ENCODE measurements around the gene KDM8. TPM values are rescaled to one million over a fixed set of nuclear protein-coding genes. Genes with fewer than 3 reads are reported as not detected.

KDM8 gene
- total RNA-seq, 1 donor from 2014 or later, result 4.3 TPM

DNA sequence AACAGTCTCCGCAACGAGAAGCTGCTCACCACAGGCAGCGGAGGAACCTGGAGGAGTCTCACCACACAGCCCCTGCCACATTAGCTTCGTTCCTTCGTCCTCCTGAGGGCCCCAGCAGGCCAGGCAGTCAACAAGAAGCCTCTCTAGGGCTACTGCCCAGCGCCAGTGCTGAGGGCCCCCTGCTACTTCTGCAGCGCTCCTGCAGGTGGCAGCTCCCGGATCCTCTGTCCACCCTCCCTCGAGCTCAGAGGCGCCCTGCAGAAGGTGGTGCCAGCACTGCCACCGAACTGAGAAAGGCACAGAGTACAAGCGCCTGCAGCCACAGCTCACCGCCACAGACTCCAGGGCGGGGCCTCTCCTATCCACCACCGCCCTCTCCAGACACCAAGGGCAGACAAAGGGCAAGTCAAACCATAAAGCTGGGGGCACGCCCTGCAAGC lies 27.3 kb downstream of the KDM8 start:
- H3K27ac ChIP-seq (ENCODE audit: low read depth, low read length), result no peak overlapping the region
- no peak overlapping the region for H3K4me2 ChIP-seq (ENCODE audit: low read length)
- Mint-ChIP-seq H3K4me3 (ENCODE audit: unreplicated experiment) (no peak overlapping the region), H3K4me1 (ENCODE audit: low read depth, unreplicated experiment) (peaks cover 16% of the 10 kb centered on the region), H3K9me3 (ENCODE audit: unreplicated experiment) (no peaks in the 10 kb centered on the region), H3K27me3 (ENCODE audit: low read depth, unreplicated experiment) (peaks cover 3% of the 10 kb centered on the region), H3K36me3 (ENCODE audit: low read depth, unreplicated experiment) (peaks cover 4% of the 10 kb centered on the region), H3K27ac (ENCODE audit: unreplicated experiment) (no peak overlapping the region)
- no peaks in the 10 kb centered on the region for H3K36me3 ChIP-seq (ENCODE audit: insufficient read depth, low read length)
- no peaks in the 10 kb centered on the region for H3K27me3 ChIP-seq (ENCODE audit: insufficient read depth, low read length)
- H3K79me2 ChIP-seq (ENCODE audit: insufficient read depth, low read length), result no peaks in the 10 kb centered on the region
- no peak overlapping the region for H2AFZ ChIP-seq (ENCODE audit: low read depth, low read length)
- no peak for DNase-seq (ENCODE audit: low read depth)
- H3K4me3 ChIP-seq (ENCODE audit: insufficient read depth, low read depth, low read length), result no peak overlapping the region
- H4K20me1 ChIP-seq (ENCODE audit: insufficient read depth, low read length), result no peaks in the 10 kb centered on the region
- H3K9me3 ChIP-seq (ENCODE audit: insufficient read depth, low read depth, low read length), result no peaks in the 10 kb centered on the region
- H3K9ac ChIP-seq (ENCODE audit: low read length), result no peak overlapping the region
- peaks cover 10% of the 10 kb centered on the region for H3K4me1 ChIP-seq (ENCODE audit: insufficient read depth, low read length)
- TF ChIP-seq EZH2 (IDR thresholded peaks at IDR 0.05; ENCODE audit: insufficient read depth, low read length) (no peak), CTCF (IDR thresholded peaks at IDR 0.05; ENCODE audit: insufficient read depth, low read depth, low read length) (no peak)
- no peak for FAIRE-seq

GRCh38 chr16:27231692-27232060 lies 28.4 kb downstream of the KDM8 start:
- H3K27ac ChIP-seq (ENCODE audit: low read depth, low read length), result no peak overlapping the region
- no peak overlapping the region for H3K4me3 ChIP-seq (ENCODE audit: insufficient read depth, low read depth, low read length)
- no peaks in the 10 kb centered on the region for H3K36me3 ChIP-seq (ENCODE audit: insufficient read depth, low read length)
- no peak overlapping the region for H3K9ac ChIP-seq (ENCODE audit: low read length)
- no peaks in the 10 kb centered on the region for H3K79me2 ChIP-seq (ENCODE audit: insufficient read depth, low read length)
- no peaks in the 10 kb centered on the region for H3K9me3 Mint-ChIP-seq (ENCODE audit: unreplicated experiment)
- H3K4me1 Mint-ChIP-seq (ENCODE audit: low read depth, unreplicated experiment), result peaks cover 19% of the 10 kb centered on the region
- H3K27me3 Mint-ChIP-seq (ENCODE audit: low read depth, unreplicated experiment), result no peaks in the 10 kb centered on the region
- peaks cover 17% of the 10 kb centered on the region for H3K4me1 ChIP-seq (ENCODE audit: insufficient read depth, low read length)
- FAIRE-seq, result no peak
- H3K27ac Mint-ChIP-seq (ENCODE audit: unreplicated experiment), result no peak overlapping the region
- TF ChIP-seq EZH2 (IDR thresholded peaks at IDR 0.05; ENCODE audit: insufficient read depth, low read length) (no peak), CTCF (IDR thresholded peaks at IDR 0.05; ENCODE audit: insufficient read depth, low read depth, low read length) (no peak)
- no peak overlapping the region for H2AFZ ChIP-seq (ENCODE audit: low read depth, low read length)
- H3K4me3 Mint-ChIP-seq (ENCODE audit: unreplicated experiment), result peak overlapping the region; percentile 64
- no peak overlapping the region for H3K4me2 ChIP-seq (ENCODE audit: low read length)
- DNase-seq (ENCODE audit: low read depth), result no peak
- H3K9me3 ChIP-seq (ENCODE audit: insufficient read depth, low read depth, low read length), result no peaks in the 10 kb centered on the region
- H3K36me3 Mint-ChIP-seq (ENCODE audit: low read depth, unreplicated experiment), result peaks cover 4% of the 10 kb centered on the region
- H3K27me3 ChIP-seq (ENCODE audit: insufficient read depth, low read length), result no peaks in the 10 kb centered on the region
- H4K20me1 ChIP-seq (ENCODE audit: insufficient read depth, low read length), result no peaks in the 10 kb centered on the region

GRCh38 chr16:27232061-27232900 lies 29.0 kb downstream of the KDM8 start:
- Histone ChIP-seq H3K27me3 (ENCODE audit: insufficient read depth, low read length) (no peaks in the 10 kb centered on the region), H4K20me1 (ENCODE audit: insufficient read depth, low read length) (no peaks in the 10 kb centered on the region), H3K4me2 (ENCODE audit: low read length) (no peak overlapping the region), H2AFZ (ENCODE audit: low read depth, low read length) (no peak overlapping the region), H3K4me3 (ENCODE audit: insufficient read depth, low read depth, low read length) (no peak overlapping the region), H3K79me2 (ENCODE audit: insufficient read depth, low read length) (no peaks in the 10 kb centered on the region), H3K36me3 (ENCODE audit: insufficient read depth, low read length) (no peaks in the 10 kb centered on the region), H3K9me3 (ENCODE audit: insufficient read depth, low read depth, low read length) (no peaks in the 10 kb centered on the region), H3K9ac (ENCODE audit: low read length) (no peak overlapping the region), H3K27ac (ENCODE audit: low read depth, low read length) (no peak overlapping the region), H3K4me1 (ENCODE audit: insufficient read depth, low read length) (peaks cover 23% of the 10 kb centered on the region)
- peaks cover 24% of the 10 kb centered on the region for H3K4me1 Mint-ChIP-seq (ENCODE audit: low read depth, unreplicated experiment)
- TF ChIP-seq EZH2 (IDR thresholded peaks at IDR 0.05; ENCODE audit: insufficient read depth, low read length), result no peak
- TF ChIP-seq CTCF (IDR thresholded peaks at IDR 0.05; ENCODE audit: insufficient read depth, low read depth, low read length), result no peak
- no peak overlapping the region for H3K27ac Mint-ChIP-seq (ENCODE audit: unreplicated experiment)
- no peaks in the 10 kb centered on the region for H3K27me3 Mint-ChIP-seq (ENCODE audit: low read depth, unreplicated experiment)
- DNase-seq (ENCODE audit: low read depth) (peak; percentile 13), FAIRE-seq (no peak)
- H3K4me3 Mint-ChIP-seq (ENCODE audit: unreplicated experiment), result peak overlapping the region; percentile 64
- no peaks in the 10 kb centered on the region for H3K9me3 Mint-ChIP-seq (ENCODE audit: unreplicated experiment)
- peaks cover 4% of the 10 kb centered on the region for H3K36me3 Mint-ChIP-seq (ENCODE audit: low read depth, unreplicated experiment)
